HEK293 (cell line): ENCODE results near the gene UGT1A8.

Source experiments
- CTCF ChIA-PET: fragments of 350-600 bp; formaldehyde crosslinking; extraction: SDS; loops from one replicate; lab custom pipeline; 2021; ENCODE audit warnings: antibody characterized with exemption; lab: Yijun Ruan, JAX
- POLR2A ChIA-PET: fragments of 300-600 bp; formaldehyde crosslinking; extraction: SDS; loops from one replicate; lab custom pipeline; 2020; ENCODE audit warnings: antibody characterized with exemption, inconsistent platforms; lab: Yijun Ruan, JAX
- H3K27ac ChIP-seq: fragments of 200-500 bp; sonication (Bioruptor generic); 2 replicates; pipeline ENCODE4 v1.5.1; 2014; ENCODE audit warnings: low read depth, low read length, control low read depth, inconsistent platforms; ENCODE audit errors: extremely low read depth
- H3K36me3 ChIP-seq, 2 experiments: fragments of 200-500 bp in 1 of 2; sonication (Bioruptor generic) in 1 of 2; 1 replicate in 1 of 2; 2 replicates in 1 of 2; pipeline ENCODE4 v1.5.1; 2014 to 2017; ENCODE audit warnings: inconsistent platforms in 2 of 2, low read length in 2 of 2; ENCODE audit not compliant: control insufficient read depth in 2 of 2, insufficient read depth in 1 of 2
- H3K4me1 ChIP-seq: fragments of 200-500 bp; sonication (Bioruptor generic); 2 replicates; pipeline ENCODE4 v1.5.1; 2014; ENCODE audit warnings: mild to moderate bottlenecking, low read length, inconsistent platforms; ENCODE audit not compliant: control insufficient read depth, insufficient read depth
- H3K4me3 ChIP-seq: 2 replicates; pipeline ENCODE4 v1.5.1; 2011; ENCODE audit warnings: low read depth, mild to moderate bottlenecking, control low read depth, low read length, moderate library complexity
- H3K9me3 ChIP-seq: fragments of 200-500 bp; sonication (Bioruptor generic); 2 replicates; pipeline ENCODE4 v1.5.1; 2014; ENCODE audit warnings: low read depth, low read length, inconsistent platforms; ENCODE audit not compliant: control insufficient read depth, insufficient read depth
- SP2 ChIP-seq: fragments of 450-650 bp; formaldehyde crosslinking; IDR thresholded peaks from 2 replicates; pipeline ENCODE4 v1.5.1; 2016; ENCODE audit warnings: missing biosample characterization, missing genetic modification characterization
- TCF7L2 ChIP-seq: IDR thresholded peaks from 2 replicates; pipeline ENCODE4 v1.6.1; 2011; ENCODE audit warnings: low read depth, mild to moderate bottlenecking, inconsistent platforms, low read length, moderate library complexity, borderline replicate concordance
- ZBTB1 ChIP-seq: fragments of 450-650 bp; formaldehyde crosslinking; IDR thresholded peaks from 2 replicates; pipeline ENCODE4 v1.5.1; 2016; ENCODE audit warnings: missing biosample characterization, missing genetic modification characterization
- ZBTB17 ChIP-seq: fragments of 450-650 bp; formaldehyde crosslinking; IDR thresholded peaks from 2 replicates; pipeline ENCODE4 v1.5.1; 2016; ENCODE audit warnings: missing biosample characterization, missing genetic modification characterization
- ZBTB7A ChIP-seq: fragments of 450-650 bp; formaldehyde crosslinking; IDR thresholded peaks from 2 replicates; pipeline ENCODE4 v1.5.1; 2016; ENCODE audit warnings: low read depth, missing biosample characterization, missing genetic modification characterization
- ZFP3 ChIP-seq: fragments of 450-650 bp; formaldehyde crosslinking; IDR thresholded peaks from 2 replicates; pipeline ENCODE4 v1.5.1; 2016; ENCODE audit warnings: low read depth, missing biosample characterization, missing genetic modification characterization
- ZNF184 ChIP-seq: fragments of 450-650 bp; IDR thresholded peaks from 2 replicates; pipeline ENCODE4 v1.5.1; 2018; ENCODE audit warnings: missing biosample characterization, mild to moderate bottlenecking, missing genetic modification characterization
- ZNF626 ChIP-seq: fragments of 450-650 bp; sonication (Bioruptor Pico); formaldehyde crosslinking; IDR thresholded peaks from 2 replicates; pipeline ENCODE4 v1.5.1; 2018; ENCODE audit warnings: missing biosample characterization, missing genetic modification characterization, inconsistent platforms
- ZNF701 ChIP-seq: fragments of 450-650 bp; formaldehyde crosslinking; IDR thresholded peaks from 2 replicates; pipeline ENCODE4 v1.5.1; 2016; ENCODE audit warnings: missing biosample characterization, missing genetic modification characterization
- ZNF747 ChIP-seq: fragments of 450-650 bp; formaldehyde crosslinking; IDR thresholded peaks from 2 replicates; pipeline ENCODE4 v1.5.1; 2016; ENCODE audit warnings: missing biosample characterization, missing genetic modification characterization
- ZNF76 ChIP-seq: fragments of 450-650 bp; formaldehyde crosslinking; IDR thresholded peaks from 2 replicates; pipeline ENCODE4; 2016; ENCODE audit warnings: low read depth, missing biosample characterization, missing genetic modification characterization, borderline replicate concordance
- ZNF785 ChIP-seq: fragments of 450-650 bp; formaldehyde crosslinking; IDR thresholded peaks from 2 replicates; pipeline ENCODE4 v1.5.1; 2016; ENCODE audit warnings: missing biosample characterization, missing genetic modification characterization
- ZSCAN23 ChIP-seq: fragments of 450-650 bp; formaldehyde crosslinking; IDR thresholded peaks from 2 replicates; pipeline ENCODE4 v1.5.1; 2016; ENCODE audit warnings: missing biosample characterization, missing genetic modification characterization
- TF ChIP-seq, protein P1 (sequence below): fragments of 450-650 bp; formaldehyde crosslinking; optimal IDR thresholded peaks from 2 replicates; pipeline ENCODE3; 2016; ENCODE audit warnings: missing biosample characterization, mild to moderate bottlenecking, missing genetic modification characterization
- TF ChIP-seq, protein P2 (sequence below): fragments of 450-650 bp; formaldehyde crosslinking; IDR thresholded peaks from 2 replicates; pipeline ENCODE4 v1.5.1; 2017; ENCODE audit warnings: missing biosample characterization, missing genetic modification characterization
- TF ChIP-seq, protein P3 (sequence below): fragments of 450-650 bp; formaldehyde crosslinking; IDR thresholded peaks from 2 replicates; pipeline ENCODE4 v1.5.1; 2016; ENCODE audit warnings: missing biosample characterization, missing genetic modification characterization
- TF ChIP-seq, protein P4 (sequence below): fragments of 450-650 bp; formaldehyde crosslinking; IDR thresholded peaks from 2 replicates; pipeline ENCODE4 v1.5.1; 2016; ENCODE audit warnings: missing biosample characterization, missing genetic modification characterization
- TF ChIP-seq, protein P5 (sequence below): fragments of 450-650 bp; formaldehyde crosslinking; IDR thresholded peaks from 2 replicates; pipeline ENCODE4 v1.5.1; 2016; ENCODE audit warnings: missing biosample characterization, missing genetic modification characterization
- TF ChIP-seq, protein P6 (sequence below): fragments of 450-650 bp; formaldehyde crosslinking; IDR thresholded peaks from 2 replicates; pipeline ENCODE4 v1.5.1; 2017; ENCODE audit warnings: missing biosample characterization, missing genetic modification characterization
- TF ChIP-seq, protein P7 (sequence below): fragments of 450-650 bp; formaldehyde crosslinking; IDR thresholded peaks from 2 replicates; pipeline ENCODE4 v1.5.1; 2016; ENCODE audit warnings: missing biosample characterization, missing genetic modification characterization
- TF ChIP-seq, protein P8 (sequence below): fragments of 450-650 bp; formaldehyde crosslinking; IDR thresholded peaks from 2 replicates; pipeline ENCODE4 v1.5.1; 2016; ENCODE audit warnings: missing biosample characterization, missing genetic modification characterization

The UGT1A8 gene

DNA sequence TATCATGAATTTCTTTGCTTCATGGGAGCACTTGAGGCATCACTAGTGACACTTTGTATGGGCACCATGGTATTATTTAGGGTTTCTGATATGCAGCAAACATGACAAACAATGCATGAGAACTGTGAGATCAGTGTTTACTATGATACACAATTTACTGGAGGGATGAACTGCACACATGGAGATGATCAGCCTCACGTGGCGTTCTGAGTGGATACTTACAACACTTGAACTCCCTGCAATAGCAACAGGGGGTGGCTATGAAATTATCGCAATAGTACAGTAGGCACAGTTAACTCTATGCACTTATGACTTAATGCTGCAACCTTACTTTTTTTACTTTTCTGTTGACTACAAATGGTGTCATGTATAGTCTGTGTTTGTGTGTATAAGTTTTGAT lies 18.5 kb upstream of the UGT1A8 start (continued):
- TF ChIP-seq, protein P1, sequence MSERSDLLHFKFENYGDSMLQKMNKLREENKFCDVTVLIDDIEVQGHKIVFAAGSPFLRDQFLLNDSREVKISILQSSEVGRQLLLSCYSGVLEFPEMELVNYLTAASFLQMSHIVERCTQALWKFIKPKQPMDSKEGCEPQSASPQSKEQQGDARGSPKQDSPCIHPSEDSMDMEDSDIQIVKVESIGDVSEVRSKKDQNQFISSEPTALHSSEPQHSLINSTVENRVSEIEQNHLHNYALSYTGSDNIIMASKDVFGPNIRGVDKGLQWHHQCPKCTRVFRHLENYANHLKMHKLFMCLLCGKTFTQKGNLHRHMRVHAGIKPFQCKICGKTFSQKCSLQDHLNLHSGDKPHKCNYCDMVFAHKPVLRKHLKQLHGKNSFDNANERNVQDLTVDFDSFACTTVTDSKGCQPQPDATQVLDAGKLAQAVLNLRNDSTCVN (tag by site-specific recombination) = no peak
- TF ChIP-seq, protein P2, sequence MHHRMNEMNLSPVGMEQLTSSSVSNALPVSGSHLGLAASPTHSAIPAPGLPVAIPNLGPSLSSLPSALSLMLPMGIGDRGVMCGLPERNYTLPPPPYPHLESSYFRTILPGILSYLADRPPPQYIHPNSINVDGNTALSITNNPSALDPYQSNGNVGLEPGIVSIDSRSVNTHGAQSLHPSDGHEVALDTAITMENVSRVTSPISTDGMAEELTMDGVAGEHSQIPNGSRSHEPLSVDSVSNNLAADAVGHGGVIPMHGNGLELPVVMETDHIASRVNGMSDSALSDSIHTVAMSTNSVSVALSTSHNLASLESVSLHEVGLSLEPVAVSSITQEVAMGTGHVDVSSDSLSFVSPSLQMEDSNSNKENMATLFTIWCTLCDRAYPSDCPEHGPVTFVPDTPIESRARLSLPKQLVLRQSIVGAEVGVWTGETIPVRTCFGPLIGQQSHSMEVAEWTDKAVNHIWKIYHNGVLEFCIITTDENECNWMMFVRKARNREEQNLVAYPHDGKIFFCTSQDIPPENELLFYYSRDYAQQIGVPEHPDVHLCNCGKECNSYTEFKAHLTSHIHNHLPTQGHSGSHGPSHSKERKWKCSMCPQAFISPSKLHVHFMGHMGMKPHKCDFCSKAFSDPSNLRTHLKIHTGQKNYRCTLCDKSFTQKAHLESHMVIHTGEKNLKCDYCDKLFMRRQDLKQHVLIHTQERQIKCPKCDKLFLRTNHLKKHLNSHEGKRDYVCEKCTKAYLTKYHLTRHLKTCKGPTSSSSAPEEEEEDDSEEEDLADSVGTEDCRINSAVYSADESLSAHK (tag by site-specific recombination) = no peak
- TF ChIP-seq, protein P3, sequence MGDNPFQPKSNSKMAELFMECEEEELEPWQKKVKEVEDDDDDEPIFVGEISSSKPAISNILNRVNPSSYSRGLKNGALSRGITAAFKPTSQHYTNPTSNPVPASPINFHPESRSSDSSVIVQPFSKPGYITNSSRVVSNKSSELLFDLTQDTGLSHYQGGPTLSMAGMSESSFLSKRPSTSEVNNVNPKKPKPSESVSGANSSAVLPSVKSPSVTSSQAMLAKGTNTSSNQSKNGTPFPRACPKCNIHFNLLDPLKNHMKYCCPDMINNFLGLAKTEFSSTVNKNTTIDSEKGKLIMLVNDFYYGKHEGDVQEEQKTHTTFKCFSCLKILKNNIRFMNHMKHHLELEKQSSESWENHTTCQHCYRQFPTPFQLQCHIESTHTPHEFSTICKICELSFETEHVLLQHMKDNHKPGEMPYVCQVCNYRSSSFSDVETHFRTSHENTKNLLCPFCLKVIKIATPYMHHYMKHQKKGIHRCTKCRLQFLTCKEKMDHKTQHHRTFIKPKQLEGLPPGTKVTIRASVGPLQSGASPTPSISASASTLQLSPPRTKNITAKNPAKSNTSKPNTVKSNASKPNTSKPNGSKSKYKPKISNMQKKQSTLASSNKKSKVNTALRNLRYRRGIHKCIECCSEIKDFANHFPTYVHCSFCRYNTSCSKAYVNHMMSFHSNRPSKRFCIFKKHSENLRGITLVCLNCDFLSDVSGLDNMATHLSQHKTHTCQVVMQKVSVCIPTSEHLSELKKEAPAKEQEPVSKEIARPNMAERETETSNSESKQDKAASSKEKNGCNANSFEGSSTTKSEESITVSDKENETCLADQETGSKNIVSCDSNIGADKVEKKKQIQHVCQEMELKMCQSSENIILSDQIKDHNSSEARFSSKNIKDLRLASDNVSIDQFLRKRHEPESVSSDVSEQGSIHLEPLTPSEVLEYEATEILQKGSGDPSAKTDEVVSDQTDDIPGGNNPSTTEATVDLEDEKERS (tag by site-specific recombination) = no peak
- TF ChIP-seq ZNF626 (tag by site-specific recombination) = no peak
- TF ChIP-seq, protein P4, sequence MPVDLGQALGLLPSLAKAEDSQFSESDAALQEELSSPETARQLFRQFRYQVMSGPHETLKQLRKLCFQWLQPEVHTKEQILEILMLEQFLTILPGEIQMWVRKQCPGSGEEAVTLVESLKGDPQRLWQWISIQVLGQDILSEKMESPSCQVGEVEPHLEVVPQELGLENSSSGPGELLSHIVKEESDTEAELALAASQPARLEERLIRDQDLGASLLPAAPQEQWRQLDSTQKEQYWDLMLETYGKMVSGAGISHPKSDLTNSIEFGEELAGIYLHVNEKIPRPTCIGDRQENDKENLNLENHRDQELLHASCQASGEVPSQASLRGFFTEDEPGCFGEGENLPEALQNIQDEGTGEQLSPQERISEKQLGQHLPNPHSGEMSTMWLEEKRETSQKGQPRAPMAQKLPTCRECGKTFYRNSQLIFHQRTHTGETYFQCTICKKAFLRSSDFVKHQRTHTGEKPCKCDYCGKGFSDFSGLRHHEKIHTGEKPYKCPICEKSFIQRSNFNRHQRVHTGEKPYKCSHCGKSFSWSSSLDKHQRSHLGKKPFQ = no peak
- TF ChIP-seq, protein P5, sequence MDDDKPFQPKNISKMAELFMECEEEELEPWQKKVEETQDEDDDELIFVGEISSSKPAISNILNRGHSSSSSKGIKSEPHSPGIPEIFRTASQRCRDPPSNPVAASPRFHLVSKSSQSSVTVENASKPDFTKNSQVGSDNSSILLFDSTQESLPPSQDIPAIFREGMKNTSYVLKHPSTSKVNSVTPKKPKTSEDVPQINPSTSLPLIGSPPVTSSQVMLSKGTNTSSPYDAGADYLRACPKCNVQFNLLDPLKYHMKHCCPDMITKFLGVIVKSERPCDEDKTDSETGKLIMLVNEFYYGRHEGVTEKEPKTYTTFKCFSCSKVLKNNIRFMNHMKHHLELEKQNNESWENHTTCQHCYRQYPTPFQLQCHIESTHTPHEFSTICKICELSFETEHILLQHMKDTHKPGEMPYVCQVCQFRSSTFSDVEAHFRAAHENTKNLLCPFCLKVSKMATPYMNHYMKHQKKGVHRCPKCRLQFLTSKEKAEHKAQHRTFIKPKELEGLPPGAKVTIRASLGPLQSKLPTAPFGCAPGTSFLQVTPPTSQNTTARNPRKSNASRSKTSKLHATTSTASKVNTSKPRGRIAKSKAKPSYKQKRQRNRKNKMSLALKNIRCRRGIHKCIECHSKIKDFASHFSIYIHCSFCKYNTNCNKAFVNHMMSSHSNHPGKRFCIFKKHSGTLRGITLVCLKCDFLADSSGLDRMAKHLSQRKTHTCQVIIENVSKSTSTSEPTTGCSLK (tag by site-specific recombination) = no peak
- TF ChIP-seq ZBTB17 (tag by site-specific recombination) = no peak
- no peak for TF ChIP-seq TCF7L2

DNA sequence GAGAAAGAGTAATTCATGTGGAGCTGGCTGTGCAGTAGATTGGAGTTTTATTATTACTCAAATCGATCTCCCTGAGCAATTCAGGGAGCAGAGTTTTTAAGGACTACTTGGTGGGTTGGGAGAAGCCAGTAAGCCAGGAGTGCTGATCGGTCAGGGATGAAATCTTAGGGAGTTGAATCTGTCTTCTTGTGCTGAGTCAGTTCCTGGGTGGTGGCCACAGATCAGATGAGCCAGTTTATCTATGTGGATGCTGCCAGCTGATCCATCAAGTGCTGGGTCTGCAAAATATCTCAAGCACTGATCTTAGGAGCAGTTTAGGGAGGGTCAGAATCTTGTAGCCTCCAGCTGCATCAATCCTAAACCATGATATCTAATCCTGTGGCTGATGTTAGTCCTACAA lies 17.0 kb upstream of the UGT1A8 start:
- H3K9me3 ChIP-seq = no peaks in the 10 kb centered on the region
- no peaks in the 10 kb centered on the region for H3K4me1 ChIP-seq
- ChIA-PET CTCF (no interaction called here), POLR2A (no interaction called here)
- no peak overlapping the region for H3K27ac ChIP-seq
- no peaks in the 10 kb centered on the region for H3K36me3 ChIP-seq
- H3K4me3 ChIP-seq = no peak overlapping the region
- TF ChIP-seq ZNF701 (tag by site-specific recombination) = no peak
- TF ChIP-seq ZFP3 (tag by site-specific recombination) = no peak
- TF ChIP-seq ZNF785 (tag by site-specific recombination) = no peak
- TF ChIP-seq ZBTB1 = no peak
- TF ChIP-seq SP2 (tag by site-specific recombination) = no peak
- TF ChIP-seq, protein P6, sequence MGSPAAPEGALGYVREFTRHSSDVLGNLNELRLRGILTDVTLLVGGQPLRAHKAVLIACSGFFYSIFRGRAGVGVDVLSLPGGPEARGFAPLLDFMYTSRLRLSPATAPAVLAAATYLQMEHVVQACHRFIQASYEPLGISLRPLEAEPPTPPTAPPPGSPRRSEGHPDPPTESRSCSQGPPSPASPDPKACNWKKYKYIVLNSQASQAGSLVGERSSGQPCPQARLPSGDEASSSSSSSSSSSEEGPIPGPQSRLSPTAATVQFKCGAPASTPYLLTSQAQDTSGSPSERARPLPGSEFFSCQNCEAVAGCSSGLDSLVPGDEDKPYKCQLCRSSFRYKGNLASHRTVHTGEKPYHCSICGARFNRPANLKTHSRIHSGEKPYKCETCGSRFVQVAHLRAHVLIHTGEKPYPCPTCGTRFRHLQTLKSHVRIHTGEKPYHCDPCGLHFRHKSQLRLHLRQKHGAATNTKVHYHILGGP (tag by site-specific recombination) = no peak
- no peak for TF ChIP-seq ZNF184 (tag by site-specific recombination)
- no peak for TF ChIP-seq ZBTB7A (tag by site-specific recombination)
- no peak for TF ChIP-seq ZNF747 (tag by site-specific recombination)
- TF ChIP-seq, protein P7, sequence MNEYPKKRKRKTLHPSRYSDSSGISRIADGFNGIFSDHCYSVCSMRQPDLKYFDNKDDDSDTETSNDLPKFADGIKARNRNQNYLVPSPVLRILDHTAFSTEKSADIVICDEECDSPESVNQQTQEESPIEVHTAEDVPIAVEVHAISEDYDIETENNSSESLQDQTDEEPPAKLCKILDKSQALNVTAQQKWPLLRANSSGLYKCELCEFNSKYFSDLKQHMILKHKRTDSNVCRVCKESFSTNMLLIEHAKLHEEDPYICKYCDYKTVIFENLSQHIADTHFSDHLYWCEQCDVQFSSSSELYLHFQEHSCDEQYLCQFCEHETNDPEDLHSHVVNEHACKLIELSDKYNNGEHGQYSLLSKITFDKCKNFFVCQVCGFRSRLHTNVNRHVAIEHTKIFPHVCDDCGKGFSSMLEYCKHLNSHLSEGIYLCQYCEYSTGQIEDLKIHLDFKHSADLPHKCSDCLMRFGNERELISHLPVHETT (tag by site-specific recombination) = no peak
- no peak for TF ChIP-seq ZNF76 (tag by site-specific recombination)
- no peak for TF ChIP-seq ZSCAN23 (tag by site-specific recombination)
- TF ChIP-seq, protein P8, sequence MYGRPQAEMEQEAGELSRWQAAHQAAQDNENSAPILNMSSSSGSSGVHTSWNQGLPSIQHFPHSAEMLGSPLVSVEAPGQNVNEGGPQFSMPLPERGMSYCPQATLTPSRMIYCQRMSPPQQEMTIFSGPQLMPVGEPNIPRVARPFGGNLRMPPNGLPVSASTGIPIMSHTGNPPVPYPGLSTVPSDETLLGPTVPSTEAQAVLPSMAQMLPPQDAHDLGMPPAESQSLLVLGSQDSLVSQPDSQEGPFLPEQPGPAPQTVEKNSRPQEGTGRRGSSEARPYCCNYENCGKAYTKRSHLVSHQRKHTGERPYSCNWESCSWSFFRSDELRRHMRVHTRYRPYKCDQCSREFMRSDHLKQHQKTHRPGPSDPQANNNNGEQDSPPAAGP (tag by site-specific recombination) = no peak
